Activated CD8-positive, alpha-beta memory T cell treated with anti-CD3 and anti-CD28 coated beads, Interleukin-2, amount 50 U/mL, for 24 hours (primary cell): ENCODE measurements around the gene CDSN.
"Not testable (repeated sequence)": the region's sequence is repeated elsewhere in the genome, so short reads cannot be mapped to it uniquely, and the experiment has no call there.

Experiments used
- DNase-seq: peaks from one replicate; pipeline ENCODE4 v3.0.0-alpha.2; 2020; ENCODE audit errors: extremely low read depth

Gene CDSN, protein sequence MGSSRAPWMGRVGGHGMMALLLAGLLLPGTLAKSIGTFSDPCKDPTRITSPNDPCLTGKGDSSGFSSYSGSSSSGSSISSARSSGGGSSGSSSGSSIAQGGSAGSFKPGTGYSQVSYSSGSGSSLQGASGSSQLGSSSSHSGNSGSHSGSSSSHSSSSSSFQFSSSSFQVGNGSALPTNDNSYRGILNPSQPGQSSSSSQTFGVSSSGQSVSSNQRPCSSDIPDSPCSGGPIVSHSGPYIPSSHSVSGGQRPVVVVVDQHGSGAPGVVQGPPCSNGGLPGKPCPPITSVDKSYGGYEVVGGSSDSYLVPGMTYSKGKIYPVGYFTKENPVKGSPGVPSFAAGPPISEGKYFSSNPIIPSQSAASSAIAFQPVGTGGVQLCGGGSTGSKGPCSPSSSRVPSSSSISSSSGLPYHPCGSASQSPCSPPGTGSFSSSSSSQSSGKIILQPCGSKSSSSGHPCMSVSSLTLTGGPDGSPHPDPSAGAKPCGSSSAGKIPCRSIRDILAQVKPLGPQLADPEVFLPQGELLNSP

DNA sequence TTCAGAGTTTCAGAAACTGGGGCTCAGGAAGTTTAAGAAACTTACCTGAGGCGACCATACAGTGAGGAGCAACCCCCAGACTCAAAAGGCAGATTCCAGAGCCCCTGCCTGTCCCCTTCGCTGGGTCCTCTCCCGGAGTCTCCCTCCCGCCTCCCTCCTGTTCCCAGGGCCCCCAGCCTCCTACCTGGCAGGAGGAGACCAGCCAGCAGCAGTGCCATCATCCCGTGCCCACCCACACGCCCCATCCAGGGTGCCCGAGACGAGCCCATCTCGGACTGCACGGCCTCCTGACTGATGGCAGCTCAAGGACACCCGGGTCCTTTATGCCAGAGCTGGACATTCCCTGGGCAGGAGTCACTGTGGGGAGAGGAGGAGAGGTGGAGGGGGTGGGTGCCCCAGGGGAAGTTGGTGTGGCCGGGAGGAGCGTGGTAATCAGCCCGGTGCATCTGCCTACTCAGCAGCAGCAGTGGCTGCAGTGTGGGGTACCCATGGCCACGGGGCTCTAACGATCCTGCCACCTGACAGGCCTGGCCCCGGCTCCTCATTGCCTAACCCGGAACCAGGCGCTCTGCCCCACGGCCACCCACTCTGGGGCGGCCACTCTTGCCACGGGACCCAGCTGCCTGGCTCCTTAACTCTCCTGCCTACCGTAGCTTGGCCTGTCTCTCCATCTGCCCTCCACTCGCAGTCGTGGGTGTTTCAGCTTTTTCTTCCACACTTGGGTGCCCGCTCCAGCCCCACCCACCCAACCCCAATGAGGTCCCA lies at the start of gene CDSN:
Gene CDSN, minus strand, starts transcription at position 296 of the 765 bp plus-strand sequence. Its CDS starts 27 bp downstream, at position 269.
- no peak for DNase-seq

DNA sequence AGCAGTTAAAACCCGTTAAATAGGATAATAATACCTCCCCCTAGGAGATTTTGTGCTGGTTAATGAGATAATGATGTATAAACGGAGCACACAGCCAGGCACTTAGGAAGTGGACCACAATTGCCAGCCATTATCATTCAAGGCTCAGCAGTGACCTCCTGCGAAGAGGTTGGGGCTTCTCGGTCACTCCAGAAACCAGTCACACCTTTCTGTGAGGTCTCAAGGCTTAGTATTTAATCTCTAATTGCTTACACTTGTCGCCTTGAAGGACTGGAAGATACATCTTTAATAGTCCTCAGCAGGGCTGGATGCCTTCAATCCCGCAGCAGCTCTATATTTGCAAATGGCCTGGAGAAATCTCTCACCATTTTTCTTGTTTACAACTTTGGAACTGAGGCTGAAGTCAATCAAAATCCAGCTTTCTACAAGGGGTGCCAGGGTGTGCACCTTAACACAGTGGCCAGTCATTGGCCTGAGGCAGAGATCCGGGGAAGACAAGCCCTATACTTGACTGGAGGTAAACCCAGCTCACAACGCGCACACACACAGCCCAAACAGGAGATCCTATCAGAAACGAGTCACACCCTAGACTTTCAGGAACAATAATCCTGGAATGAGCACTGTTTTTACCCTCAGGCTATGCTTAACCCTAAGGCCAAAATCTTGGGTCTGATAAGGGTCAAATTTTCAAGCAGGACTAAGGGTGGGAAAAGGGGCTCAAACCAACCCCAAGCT lies 49.0 kb upstream of the CDSN start:
- no peak for DNase-seq

DNA sequence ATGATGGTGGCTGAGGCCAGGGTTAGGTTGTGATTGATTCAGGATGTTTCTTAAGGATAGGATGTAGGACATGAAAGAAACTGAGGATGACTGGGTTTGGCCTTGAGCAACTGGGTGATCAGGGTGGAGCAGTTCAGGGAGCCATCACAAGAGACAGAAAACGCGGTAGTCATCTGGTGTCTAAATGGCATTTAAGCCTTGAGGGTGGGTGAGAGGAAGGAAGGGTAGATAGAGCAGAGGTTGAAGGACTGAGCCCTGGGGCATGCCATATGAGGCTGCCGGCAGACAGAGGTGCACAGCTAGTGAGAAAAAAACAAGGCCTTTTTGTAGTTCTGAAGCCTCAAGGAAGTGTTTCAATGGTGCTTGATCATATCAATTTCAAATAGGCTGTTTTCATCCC lies 48.4 kb upstream of the CDSN start:
- DNase-seq, result no peak

DNA sequence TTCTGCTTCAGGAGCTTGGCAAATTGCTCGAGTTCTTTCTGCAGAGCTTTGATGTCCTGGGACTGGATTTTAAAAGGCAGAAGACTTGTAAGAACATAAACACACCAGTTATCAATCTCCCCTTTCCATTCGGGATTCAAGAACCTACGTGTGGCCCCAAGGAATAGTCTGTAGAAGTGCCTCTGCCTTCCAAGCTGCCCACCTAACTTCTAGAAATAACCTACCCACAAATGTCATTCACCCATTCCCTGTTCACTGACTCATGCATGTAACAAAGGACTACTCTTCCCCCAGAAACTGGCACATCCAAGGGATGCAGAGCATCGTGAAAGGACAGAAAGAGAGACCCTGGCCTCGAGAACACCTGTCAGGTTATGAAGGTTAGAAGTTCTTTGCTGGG lies 45.7 kb upstream of the CDSN start:
- DNase-seq, result no peak

DNA sequence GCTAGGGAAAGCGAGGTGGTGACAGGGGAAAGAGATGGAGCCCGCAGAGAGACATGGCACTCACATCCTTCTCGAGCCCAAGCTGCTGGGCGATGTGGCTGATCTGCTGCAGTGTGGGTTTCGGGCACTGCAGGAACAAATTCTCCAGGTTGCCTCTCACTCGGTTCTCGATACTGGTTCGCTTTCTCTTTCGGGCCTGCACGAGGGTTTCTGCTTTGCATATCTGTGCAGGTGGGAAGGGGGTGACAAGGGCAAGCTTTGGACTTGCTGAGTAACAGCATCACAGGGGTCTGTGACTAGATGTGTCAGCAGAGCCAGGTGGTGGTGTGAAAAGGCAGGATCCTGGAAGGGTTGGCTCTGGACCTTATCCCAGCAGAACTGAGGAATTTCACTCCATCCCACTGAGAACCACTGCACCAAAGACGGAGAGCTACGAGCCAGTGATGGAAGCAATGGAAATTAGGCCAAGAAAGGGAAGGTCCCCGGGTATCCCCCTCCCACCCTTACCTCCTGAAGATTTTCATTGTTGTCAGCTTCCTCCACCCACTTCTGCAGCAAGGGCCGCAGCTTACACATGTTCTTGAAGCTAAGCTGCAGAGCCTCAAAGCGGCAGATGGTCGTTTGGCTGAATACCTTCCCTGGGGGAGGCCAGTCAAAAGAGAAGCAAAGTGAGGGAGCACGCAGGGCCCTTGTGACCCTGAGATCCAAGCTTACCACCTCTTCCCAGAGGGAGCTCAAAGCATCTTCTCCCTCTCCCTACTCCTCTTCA lies 45.0 kb upstream of the CDSN start:
- not testable (repeated sequence) for DNase-seq

DNA sequence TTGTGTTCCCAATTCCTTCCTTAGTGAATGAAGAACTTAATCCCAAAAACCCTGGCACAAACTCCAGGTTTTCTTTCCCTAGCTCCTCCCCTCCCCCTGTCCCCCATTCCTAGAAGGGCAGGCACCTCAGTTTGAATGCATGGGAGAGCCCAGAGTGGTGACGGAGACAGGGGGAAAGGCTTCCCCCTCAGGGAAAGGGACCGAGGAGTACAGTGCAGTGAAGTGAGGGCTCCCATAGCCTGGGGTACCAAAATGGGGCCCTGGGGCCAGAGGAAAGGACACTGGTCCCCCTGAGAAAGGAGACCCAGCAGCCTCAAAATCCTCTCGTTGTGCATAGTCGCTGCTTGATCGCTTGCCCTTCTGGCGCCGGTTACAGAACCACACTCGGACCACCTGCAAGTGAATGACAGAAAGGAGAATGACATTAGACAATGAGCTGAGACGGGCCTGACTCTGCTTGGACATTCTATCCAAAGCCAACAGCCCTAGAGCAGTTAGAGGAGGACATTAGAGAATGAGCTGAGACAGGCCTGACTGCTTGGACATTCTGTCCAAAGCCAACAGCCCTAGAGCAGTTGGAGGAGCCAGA lies 44.3 kb upstream of the CDSN start:
- DNase-seq, result not testable (repeated sequence)

DNA sequence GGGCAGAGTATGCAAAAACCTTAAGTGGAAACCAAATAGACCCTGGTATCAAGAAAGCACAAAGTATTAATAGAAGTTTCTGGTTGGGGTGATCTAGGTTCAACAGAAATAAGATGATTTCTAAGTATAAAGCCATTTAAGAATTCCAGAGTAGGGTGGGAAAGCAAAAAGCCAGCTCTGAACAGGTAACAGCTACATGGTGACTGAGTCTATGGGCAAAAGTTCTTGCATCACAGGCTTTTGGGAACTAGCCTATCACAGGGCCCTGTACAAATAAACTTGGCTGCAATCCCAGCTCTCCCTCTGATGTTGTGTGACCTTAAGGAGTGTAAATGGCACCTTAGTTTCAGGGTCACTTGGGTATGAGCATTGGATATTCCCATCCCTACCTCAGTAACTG lies 43.7 kb upstream of the CDSN start:
- no peak for DNase-seq

DNA sequence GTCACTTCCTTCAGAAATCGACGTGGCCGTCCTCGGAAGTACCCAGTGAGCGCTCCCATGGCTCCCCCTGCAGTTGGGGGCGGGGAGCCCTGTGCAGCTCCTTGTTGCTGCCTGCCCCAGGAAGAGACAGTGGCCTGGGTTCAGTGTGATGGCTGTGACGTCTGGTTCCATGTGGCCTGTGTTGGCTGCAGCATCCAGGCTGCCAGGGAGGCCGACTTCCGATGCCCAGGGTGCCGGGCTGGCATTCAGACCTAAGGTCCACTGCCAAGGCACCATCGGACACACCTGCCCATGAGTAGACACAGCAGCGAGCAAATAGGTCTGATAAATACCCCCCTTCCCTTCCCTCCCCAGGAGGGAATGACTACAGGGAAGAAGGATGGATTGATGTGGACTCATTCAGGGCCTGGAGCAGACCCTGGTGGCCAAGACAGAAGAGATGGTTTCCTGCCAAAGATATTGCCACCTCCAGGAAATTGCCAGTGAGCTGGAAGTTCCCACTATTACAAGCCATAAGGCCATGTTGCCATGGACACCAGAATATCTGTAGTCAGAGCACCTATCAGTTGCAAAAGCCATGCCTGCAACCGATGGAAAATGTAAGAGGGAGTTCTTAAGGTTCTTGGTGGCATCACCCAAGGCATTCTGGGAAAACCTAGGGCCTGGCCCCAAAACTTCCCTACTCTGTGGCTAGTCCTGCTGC lies 42.4 kb upstream of the CDSN start:
- no peak for DNase-seq

DNA sequence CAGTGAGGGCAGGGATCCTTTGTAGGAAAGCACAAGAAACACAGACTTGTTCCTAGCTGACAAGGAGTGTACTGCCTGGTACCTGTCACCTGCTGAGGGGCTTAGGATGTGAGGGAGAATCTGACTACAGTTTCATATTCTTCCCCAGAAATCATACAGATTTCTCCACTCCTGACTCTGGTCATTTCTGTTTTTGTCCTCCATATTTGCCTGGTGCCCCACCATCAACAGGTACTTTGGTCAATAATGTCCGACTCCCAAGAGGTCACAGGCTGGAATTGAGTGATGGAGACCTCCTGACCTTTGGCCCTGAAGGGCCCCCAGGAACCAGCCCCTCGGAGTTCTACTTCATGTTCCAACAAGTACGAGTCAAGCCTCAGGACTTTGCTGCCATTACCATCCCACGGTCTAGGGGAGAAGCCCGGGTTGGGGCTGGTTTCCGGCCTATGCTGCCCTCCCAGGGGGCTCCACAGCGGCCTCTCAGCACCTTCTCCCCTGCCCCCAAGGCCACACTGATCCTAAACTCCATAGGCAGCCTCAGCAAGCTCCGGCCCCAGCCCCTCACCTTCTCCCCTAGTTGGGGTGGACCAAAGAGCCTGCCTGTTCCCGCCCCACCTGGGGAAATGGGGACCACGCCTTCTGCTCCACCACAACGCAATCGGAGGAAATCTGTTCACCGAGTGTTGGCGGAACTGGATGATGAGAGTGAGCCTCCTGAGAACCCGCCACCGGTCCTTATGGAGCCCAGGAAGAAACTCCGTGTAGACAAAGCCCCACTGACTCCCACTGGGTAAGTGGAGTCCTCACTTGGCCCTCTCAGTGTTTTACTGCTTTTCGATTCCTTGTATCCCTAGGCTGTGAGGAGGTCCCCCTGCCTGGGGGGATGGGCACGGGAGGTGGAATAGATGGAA lies 41.2 kb upstream of the CDSN start:
- DNase-seq, result no peak

DNA sequence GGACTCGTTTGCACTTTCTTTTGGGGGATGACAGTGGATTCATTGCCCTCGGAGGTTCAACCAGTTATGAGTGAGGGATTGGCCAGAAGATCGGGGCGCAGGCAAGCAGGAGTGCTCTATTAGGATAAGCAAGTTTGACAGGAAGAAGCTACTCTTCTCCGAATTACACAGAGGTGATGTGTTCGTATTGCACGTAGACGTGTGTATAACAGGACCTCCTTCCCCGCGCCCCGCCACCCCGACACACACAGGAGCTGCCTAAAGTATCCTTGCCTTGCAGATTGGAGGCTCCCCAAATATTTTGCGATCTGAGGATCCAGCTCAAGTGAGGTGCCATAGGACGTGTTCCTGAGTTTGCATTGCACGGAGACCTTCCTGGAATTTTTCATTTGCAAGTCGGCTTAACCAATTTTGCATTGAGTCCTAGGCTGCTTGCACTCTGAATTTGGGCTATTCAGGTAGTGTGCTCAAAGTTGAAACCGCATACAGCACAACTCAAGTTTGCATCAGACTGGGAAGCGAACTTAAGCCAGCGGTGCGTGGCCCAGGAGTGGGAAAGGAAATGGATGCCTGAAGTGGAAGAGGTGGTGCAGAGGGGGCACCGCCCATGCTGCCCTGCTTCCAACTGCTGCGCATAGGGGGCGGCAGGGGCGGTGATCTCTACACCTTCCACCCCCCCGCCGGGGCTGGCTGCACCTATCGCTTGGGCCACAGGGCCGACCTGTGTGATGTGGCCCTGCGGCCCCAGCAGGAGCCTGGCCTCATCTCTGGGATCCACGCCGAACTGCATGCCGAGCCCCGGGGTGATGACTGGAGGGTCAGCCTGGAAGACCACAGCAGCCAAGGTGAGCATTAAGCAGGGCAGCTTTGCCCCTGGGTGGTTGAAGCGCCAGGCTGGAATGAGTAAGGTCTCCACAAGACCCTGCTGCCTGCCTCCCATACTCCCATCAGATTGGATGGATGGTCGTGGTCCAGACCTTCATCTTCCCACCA lies 38.9 kb upstream of the CDSN start:
- DNase-seq, result no peak

DNA sequence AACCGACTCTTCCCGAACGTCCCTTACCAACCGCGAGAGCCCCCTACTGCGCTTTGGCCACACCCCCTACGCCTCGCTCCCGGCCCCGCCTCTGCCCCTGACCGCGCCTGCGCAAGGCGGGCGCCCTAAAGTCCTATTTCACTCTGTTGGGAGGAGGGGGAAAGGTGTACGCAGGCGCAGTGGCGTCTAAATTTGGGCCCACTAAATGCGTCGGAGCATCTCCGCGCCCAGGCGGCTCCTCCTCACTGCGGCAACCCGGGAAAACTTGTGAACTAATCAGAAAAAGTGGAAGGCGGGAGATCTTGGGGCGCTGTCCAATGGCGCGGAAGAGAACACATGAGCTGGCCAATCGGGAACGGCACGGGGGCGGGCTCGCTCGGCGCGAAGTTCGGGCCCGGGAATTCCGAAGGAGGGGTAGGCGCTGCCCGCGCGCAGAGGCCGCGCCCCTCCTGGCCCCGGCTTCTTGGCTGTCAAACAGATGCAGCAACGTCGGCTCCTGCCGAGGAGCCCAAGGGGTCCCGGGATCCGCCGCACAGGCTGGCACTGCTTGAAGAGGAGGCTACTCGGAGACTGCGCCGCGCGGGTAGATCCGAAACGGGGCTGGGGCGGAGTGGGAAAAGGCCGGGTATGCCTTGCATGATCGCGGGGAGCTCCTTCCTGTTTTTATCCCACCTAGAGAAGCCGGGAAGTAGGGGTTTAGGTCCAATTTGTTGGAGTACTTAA lies 38.1 kb upstream of the CDSN start, which contains the start of gene TCF19:
Gene TCF19, plus strand, starts transcription at position 450 of the 723 bp plus-strand sequence. CDS start 881 bp downstream, outside the sequence.
- DNase-seq, result peak; percentile 99

DNA sequence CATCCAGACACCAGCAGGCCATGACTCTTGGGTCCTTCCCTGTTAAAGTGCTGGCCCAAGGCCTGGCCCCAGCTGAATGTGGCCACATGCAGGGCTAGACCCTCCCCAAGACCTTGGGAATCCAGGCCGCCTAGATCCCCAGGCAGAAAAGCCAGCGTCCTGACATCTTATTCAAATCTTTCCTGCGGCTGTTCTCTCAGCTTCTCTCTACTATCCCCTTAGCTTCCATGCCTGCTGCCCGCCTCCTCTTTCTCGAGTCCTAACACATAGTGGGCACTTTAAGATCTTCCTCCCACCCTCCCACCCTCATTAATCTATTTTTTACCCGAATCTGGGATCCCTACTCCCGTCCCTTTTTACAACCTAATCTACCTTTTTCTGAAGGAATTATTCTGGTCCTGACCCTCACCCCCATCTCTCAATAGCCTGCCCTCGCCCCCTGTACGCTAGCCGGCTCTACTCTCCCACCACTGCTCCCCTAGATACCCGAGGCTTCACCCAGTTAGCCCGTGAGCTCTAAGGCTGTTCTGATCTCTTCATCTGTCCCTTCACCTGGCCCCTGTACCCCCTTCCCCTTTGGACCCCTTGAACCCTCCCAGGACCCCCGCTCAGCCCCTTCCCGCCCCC lies 37.4 kb upstream of the CDSN start, which contains the start of gene CCHCR1:
Gene CCHCR1, minus strand, starts transcription at position 290 of the 627 bp plus-strand sequence. Its CDS starts 202 bp downstream, at position 88.
- DNase-seq, result no peak

DNA sequence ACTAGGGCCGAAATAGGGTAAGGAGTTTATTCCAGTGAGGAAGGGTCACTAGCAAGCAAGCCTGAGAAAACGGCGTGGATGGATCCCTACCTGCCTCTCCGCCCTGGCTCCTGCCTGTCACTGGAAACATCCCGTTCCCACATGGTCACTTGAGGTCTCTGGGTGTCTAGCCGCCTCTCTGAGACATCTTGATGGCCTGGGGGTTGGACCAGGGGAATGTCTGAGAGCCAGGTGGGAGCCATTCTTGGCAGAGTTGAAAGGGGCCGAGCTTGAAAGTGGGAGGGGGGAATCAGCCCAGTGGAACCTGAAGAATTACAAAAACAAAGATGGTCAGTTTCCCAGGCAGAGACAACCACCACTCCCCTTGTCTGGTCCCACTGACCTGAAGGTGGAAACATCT lies 36.4 kb upstream of the CDSN start:
- DNase-seq, result no peak

DNA sequence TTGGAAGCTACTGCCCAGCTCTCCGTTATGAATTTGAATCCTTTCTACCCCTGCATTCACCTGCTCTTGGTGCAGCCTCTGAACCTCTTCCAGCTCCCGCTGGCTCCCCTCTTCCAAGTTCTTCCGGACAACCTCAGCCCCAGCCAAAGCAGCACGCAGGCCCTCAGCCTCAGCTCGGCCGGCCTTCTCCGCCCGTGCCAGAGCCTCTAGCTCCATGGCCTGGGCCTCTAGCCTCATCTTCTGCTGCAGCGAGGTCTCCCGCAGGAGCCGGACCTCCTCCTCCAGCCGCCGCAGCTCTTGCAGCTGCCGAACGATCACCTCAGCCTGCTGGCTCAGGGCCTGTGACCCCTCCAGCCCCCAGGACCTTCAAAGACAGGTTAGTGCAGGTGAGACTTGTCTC lies 34.2 kb upstream of the CDSN start:
- no peak for DNase-seq

DNA sequence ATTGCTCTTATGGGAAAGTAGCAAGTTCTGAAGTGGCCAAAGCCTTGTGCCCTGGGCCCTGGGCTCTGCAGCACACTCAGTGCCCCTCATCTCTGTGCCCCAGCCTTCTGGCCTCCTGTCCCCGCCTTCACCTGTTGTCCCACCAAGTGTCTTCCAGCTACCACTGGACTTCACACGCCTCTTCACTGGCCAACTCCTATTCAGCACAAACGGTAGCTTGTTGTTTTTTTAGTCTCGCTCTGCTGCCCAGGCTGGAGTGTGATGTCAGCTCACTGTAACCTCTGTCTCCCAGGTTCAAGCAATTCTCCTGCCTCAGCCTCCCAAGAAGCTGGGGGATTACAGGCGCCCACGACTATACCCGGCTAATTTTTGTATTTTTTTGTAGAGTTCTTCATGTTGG lies 32.5 kb upstream of the CDSN start:
- no peak for DNase-seq

DNA sequence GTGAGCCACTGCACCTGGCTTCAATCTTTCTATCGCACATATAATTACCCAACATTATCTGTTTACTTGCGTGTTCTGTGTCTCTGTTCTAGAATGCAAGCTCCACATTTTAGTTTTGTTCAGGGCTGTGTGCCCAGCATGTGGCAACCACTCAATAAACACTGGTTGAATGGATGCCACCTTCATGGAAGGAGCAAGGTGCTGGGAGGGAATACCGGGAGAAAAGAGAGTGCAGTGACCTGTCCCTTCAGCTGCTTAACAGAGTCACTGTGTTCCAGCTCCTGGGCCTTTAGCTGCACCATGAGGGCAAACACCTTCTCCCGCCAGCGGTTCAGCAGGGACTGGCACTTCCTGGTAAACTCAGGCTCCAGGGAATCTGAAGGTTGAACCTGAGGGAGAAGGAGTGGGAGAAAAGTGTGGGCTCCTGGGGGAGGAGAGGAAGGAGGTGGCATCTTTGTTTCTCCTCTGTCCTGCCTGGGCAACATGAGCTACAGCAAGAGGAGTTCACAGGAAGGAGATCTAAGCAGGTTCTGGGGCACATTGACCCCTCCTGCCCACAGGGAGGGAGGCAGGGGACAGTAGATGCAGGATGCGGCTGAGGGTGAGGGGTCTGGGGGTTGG lies 29.7 kb upstream of the CDSN start:
- DNase-seq, result no peak
